ENCODE results near the gene NCKAP5L. TPM values are rescaled to one million over a fixed set of nuclear protein-coding genes. Genes with fewer than 3 reads are reported as not detected.
A peak's percentile ranks its signal among the peaks of the same experiment; 100 is the strongest.

Gene NCKAP5L
- total RNA-seq, 1 donor from 2014 or later = 64.3 TPM

GRCh38 chr12:49748306-49748705 is 79.9 kb downstream of the NCKAP5L start:
- TF ChIP-seq CTCF (IDR thresholded peaks at IDR 0.05; ENCODE audit: partially characterized antibody, unreplicated experiment) = no peak
- no peak for DNase-seq
- Mint-ChIP-seq H3K27ac (ENCODE audit: unreplicated experiment) (no peak overlapping the region), H3K4me3 (ENCODE audit: unreplicated experiment) (no peak overlapping the region), H3K9me3 (ENCODE audit: unreplicated experiment) (no peaks in the 10 kb centered on the region), H3K36me3 (ENCODE audit: unreplicated experiment) (no peaks in the 10 kb centered on the region), H3K27me3 (ENCODE audit: unreplicated experiment) (peaks cover 1% of the 10 kb centered on the region), H3K4me1 (ENCODE audit: low read depth, unreplicated experiment) (peaks cover 22% of the 10 kb centered on the region)

GRCh38 chr12:49744363-49744885 is 83.8 kb downstream of the NCKAP5L start:
- H3K36me3 Mint-ChIP-seq (ENCODE audit: unreplicated experiment) = no peaks in the 10 kb centered on the region
- peaks cover 13% of the 10 kb centered on the region for H3K4me1 Mint-ChIP-seq (ENCODE audit: low read depth, unreplicated experiment)
- peak overlapping the region; percentile 28 for H3K4me3 Mint-ChIP-seq (ENCODE audit: unreplicated experiment)
- no peak for TF ChIP-seq CTCF (IDR thresholded peaks at IDR 0.05; ENCODE audit: partially characterized antibody, unreplicated experiment)
- peaks cover 5% of the 10 kb centered on the region for H3K27me3 Mint-ChIP-seq (ENCODE audit: unreplicated experiment)
- H3K27ac Mint-ChIP-seq (ENCODE audit: unreplicated experiment) = no peak overlapping the region
- DNase-seq = no peak
- peaks cover 8% of the 10 kb centered on the region for H3K9me3 Mint-ChIP-seq (ENCODE audit: unreplicated experiment)

- TF ChIP-seq CTCF (IDR thresholded peaks at IDR 0.05; ENCODE audit: partially characterized antibody, unreplicated experiment) = no peak
- no peaks in the 10 kb centered on the region for H3K36me3 Mint-ChIP-seq (ENCODE audit: unreplicated experiment)
- H3K4me3 Mint-ChIP-seq (ENCODE audit: unreplicated experiment) = peak overlapping the region; percentile 97
- peak; percentile 76 for DNase-seq
- H3K27ac Mint-ChIP-seq (ENCODE audit: unreplicated experiment) = peak overlapping the region; percentile 96
- H3K4me1 Mint-ChIP-seq (ENCODE audit: low read depth, unreplicated experiment) = peaks cover 11% of the 10 kb centered on the region
- H3K27me3 Mint-ChIP-seq (ENCODE audit: unreplicated experiment) = peaks cover 4% of the 10 kb centered on the region
- peaks cover 8% of the 10 kb centered on the region for H3K9me3 Mint-ChIP-seq (ENCODE audit: unreplicated experiment)
Observed at GRCh38 chr12:49741882-49742620, 86.2 kb downstream of the NCKAP5L start.

Other genes starting within 250 kb of the NCKAP5L start
- not detected for gene FAM186B, start 222.8 kb downstream of the NCKAP5L start, total RNA-seq (ENCODE audit: unreplicated experiment)
- gene PRPF40B, start 204.9 kb downstream of the NCKAP5L start, total RNA-seq (ENCODE audit: unreplicated experiment) = 26.4 TPM
- 13.7 TPM for gene FMNL3, start 121.0 kb downstream of the NCKAP5L start, total RNA-seq (ENCODE audit: unreplicated experiment)
- 278 TPM for gene TMBIM6, start 86.9 kb downstream of the NCKAP5L start, total RNA-seq (ENCODE audit: unreplicated experiment)
- 5.9 TPM for gene BCDIN3D, start 14.7 kb upstream of the NCKAP5L start, total RNA-seq (ENCODE audit: unreplicated experiment)
- 3.5 TPM for gene FAIM2, start 75.5 kb upstream of the NCKAP5L start, total RNA-seq (ENCODE audit: unreplicated experiment)
- gene AQP2, start 122.3 kb upstream of the NCKAP5L start, total RNA-seq (ENCODE audit: unreplicated experiment) = not detected
- not detected for gene AQP5, start 133.5 kb upstream of the NCKAP5L start, total RNA-seq (ENCODE audit: unreplicated experiment)
- 0.37 TPM for gene AQP6, start 144.5 kb upstream of the NCKAP5L start, total RNA-seq (ENCODE audit: unreplicated experiment)
- gene RACGAP1, start 197.1 kb upstream of the NCKAP5L start, total RNA-seq (ENCODE audit: unreplicated experiment) = 47.1 TPM
- 451 TPM for gene ASIC1, start 229.2 kb upstream of the NCKAP5L start, total RNA-seq (ENCODE audit: unreplicated experiment)

Data from glutamatergic neuron (in vitro differentiated cells).